ENCODE results near the gene GLUD1. TPM values are rescaled to one million over a fixed set of nuclear protein-coding genes. Genes with fewer than 3 reads are reported as not detected.
"Not testable (repeated sequence)": the region's sequence is repeated elsewhere in the genome, so short reads cannot be mapped to it uniquely, and the experiment has no call there.

The GLUD1 gene
- 188 and 202 TPM in 2 replicates for total RNA-seq (2014; rRNA removed; shearing (Covaris generic))

DNA sequence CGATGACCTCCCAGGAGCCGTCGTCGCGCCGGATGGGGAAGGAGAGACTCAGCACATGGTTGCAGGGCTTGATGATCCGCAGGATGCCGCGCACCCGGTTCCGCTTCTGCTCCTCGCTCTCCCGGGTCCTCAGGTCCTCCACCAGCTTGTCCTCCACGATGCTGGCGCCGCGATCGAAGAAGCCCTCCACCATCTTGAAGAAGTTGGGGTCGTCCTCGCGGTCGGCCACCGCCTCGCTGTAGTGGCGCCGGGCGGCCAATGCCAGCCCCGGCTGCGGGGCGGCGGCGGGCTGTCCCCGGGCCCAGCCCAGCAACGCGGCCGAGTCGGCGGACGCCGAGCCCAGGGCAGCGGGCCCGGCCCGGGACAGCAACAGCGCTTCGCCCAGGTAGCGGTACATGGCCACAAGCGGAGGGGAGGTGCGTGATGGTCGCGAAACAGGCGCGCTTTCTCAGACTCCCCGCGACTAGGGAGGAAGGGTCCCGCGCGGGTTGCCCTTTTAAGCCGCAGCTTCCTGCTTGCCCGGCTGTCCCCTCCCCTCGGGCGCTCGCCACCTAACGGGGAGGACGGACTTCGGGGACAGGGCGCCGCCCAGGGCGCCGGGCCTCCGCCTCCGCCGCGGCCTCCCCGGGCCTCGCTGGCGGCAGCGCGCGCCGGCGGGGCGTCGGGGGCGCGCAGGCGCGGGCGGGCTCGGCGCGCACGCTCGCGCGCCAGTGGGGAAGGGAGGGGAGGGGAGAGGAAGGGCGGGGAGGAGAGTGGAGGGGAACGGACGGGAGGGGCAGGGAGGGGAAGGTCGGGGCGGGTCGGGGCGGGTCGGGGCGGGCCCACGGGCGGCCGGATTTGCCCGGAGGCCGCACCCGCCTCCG is at the start of gene GLUD1, which contains the start of gene SHLD2:
Gene GLUD1, minus strand, starts transcription at position 471 of the 863 bp plus-strand sequence. Its CDS starts 74 bp downstream, at position 397.
Gene SHLD2, plus strand, starts transcription at position 834 of the 863 bp plus-strand sequence. CDS start 56,149 bp downstream, outside the sequence.
- peak; percentile 85 for DNase-seq (ENCODE audit: low spot score)

DNA sequence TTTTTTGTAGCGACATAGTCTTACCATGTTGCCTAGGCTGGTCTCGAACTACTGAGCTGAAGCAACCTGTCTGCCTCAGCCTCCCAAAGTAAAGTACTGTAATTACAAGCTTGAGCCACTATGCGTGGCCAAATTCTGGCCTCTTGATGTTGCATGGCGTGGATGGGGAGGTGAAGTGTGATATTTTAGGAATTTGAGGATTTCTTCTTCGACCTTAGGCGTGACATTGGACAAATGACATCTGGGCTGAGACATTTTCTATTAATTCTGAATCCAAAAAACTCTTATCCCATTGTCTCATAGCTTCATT is 48.4 kb upstream of the GLUD1 start:
- not testable (repeated sequence) for DNase-seq (ENCODE audit: low spot score)

DNA sequence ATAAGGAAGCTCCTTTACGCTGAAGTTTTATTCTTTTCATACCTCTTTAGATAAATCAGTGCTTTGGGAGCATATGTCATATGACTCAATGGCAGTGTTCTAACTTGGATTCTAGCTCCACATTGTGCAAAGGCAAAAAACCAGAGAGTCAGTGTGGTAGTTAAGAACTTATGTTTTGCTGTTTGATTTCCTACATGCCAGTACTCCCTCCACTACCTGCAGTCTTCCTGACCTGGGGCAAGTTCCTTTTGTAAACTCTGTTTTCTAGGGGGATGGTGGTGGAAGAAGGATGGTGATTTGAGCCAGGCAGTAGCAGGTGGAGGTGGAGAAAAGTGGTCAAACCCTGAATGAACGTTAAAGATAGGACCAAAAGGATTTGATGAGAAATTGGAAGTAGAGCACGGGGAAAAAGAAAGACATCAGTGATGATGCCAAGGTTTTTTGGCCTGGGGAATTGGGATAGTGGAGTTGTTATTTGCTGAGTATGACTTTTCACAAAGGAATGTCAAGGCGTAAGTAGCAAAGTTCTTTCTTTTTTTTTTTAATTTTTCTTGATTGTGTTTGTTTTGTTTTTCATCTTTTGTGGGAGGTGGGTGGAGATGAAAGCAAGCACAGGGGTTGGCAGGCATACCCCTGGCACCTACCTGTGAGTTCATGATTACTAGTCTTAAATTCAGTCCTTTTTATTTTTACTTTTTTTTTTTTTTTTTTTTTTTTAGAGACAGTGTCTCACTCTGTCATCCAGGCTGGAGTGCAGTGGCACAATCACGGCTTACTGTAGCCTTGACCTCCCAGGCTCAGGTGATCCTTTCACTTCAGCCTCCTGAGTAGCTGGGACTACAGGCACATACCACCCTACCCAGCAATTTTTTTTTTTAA is 47.8 kb upstream of the GLUD1 start:
- DNase-seq (ENCODE audit: low spot score): not testable (repeated sequence)

DNA sequence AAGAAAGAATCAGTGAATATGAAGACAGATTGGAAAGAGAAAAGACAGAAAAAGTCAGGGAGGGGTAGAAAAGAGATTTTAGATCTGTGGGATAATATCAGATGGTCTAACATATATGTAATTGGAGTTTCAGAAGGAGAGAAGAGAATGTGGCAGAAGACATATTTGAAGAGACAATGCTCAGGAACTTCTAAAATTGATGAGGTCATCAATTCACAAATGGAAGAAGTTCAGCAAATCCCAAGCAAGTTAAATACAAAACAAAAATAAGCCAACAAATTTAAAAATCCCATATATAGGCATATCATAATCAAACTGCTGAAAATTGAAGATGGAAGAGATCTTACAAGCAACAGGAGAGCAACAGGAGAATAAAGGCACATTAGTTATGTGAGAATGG is 42.8 kb upstream of the GLUD1 start:
- not testable (repeated sequence) for DNase-seq (ENCODE audit: low spot score)

DNA sequence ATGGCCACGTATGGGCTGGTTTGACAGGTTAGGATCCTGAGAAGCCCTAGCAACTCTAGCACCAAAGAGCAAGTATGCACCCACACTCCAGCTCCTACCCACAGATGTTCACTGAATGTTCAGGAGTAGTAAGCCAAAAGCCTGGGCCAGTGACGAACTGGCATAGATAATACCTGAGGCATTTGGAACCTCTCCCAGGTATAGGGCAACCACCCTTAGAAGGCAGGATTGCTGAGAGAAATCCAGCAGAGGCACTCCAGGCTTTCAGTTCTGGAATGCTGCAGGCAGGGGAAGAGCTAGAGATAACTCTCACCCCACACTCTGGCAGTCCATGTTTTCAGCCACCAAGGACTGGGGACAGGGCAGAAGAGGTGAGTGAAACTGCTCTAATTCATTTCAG is 39.8 kb upstream of the GLUD1 start:
- DNase-seq (ENCODE audit: low spot score): not testable (repeated sequence)

DNA sequence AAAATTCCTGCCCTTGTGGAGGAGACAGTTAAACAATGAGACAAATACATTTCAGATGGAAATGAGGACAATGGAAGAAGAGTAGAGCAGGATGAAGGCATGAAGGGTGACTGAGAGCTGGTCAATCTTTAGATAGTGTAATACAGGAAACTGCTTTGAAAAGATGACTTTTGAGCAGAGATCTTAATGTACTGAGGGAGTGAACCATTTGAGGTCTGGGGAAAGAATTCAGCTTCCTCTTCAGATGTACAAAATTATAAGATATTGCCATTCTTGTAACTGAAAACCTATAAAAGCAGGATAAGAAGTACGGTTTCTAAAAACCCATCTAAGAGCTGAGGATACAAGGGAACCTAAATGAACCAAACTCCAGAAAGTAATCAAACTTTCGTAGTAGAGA is 39.3 kb upstream of the GLUD1 start:
- not testable (repeated sequence) for DNase-seq (ENCODE audit: low spot score)

DNA sequence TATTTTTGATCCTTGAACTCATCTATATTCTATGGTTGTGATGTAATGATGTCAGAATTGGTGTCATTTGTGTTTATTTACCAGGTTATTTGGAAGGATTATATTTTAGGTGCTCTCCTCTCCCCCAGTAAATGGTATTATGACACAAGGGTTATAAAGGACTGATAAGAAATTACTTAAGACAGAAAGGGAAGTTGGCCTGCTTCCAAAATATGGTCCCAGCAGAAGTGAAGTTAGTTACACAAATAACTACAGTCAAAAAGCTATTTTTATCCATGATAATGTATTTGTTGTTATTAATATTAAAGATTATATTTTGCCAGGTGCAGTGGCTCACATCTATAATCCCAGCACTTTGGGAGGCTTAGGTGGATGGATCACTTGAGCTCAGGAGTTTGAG is 37.5 kb upstream of the GLUD1 start:
- not testable (repeated sequence) for DNase-seq (ENCODE audit: low spot score)

DNA sequence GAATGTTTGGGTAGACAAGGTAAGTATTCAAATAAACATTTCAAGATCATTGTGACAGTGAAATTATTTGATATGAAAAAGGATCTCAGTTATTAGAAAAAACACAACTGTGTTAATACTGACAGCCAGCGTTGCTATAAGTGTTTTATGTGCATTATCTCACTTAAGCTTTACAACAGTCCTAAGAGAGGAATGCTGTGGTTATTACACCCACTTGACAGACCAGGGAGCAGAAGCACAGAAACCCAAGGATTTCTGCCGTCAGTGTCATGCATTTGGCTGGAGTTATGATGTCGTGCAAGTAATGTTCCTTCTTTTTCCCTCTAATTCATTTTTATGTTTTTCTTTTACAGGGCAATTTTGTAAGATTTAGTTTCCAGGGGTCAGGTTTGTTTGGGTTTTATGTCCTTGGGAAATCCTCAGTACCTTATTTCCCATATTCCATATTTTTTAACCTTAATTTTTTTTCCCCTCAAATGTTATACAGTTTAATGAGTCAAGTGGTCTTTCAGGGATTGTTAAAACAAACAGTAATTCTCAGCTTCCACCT is 33.0 kb upstream of the GLUD1 start:
- not testable (repeated sequence) for DNase-seq (ENCODE audit: low spot score)

DNA sequence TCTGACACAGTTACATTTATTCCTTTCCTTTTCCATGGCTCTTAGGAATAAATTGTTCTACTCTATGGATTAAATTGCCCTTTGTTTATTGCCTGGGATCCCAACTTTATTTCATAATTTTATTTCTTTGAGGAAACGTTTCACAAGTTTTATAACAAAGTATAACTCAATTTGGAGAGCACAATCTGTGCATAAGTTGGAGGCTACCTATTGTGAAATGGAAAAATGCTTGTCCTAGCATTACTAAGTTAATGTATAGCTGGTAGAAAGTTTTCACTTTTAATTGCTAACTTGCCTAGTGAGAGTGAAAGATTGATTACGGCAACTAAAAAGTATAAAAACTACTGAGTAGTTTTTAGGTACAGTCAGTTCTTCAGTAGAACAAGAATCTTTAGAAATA is 32.4 kb upstream of the GLUD1 start:
- DNase-seq (ENCODE audit: low spot score): not testable (repeated sequence)

DNA sequence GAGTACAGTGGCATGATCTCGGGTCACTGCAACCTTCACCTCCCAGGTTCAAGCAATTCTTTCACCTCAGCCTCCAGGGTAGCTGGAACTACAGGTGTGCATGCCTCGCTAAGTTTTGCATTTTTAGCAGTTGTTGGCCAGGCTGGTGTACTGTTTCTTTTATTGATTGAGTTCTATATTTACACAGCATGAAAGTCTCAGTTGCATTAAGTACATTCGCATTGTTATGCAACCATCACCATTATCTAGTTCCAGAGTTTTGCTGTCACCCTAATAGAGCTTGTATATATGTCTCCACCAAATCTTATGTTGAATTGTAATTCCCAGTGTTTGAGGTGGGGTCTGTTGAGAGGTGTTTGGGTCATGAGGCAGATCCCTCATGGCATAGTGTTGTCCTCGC is 28.7 kb upstream of the GLUD1 start:
- not testable (repeated sequence) for DNase-seq (ENCODE audit: low spot score)

DNA sequence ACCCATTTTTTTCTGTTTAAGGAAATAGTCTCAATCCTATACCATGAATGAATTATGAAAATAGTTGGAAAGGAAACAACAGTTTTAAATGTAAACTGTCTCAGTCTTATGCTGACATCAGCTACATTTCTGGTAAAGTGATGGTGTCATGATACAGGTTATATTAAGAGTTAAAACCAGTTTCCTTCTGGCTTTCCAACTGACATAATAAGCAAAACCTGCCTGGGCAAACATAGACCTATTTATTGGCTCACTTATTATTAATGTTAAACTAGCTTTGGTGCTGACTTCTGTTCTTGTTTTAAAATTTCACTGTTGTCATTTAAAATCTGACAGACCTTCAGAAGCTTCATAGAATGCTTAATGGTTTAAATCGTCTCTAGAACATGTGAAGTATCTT is 24.4 kb upstream of the GLUD1 start:
- not testable (repeated sequence) for DNase-seq (ENCODE audit: low spot score)

DNA sequence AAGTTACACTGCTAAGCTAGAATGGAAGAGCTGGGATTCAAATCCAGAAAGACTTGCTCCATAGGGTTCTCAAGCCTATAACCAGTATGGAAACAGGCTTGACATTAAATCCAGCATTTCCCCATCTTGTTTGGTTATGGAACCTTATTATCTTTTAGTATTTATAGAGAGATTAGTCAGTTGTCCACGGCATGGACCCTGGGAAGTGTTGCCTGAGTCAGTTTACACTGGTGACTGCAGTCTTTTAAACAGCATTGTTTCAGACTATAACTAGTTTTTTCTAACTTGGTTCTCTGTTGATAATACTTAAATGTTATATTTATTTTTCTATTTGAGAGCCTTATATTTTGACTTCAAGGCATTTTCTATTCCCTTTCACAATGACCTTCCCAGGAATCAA is 23.5 kb upstream of the GLUD1 start:
- not testable (repeated sequence) for DNase-seq (ENCODE audit: low spot score)

DNA sequence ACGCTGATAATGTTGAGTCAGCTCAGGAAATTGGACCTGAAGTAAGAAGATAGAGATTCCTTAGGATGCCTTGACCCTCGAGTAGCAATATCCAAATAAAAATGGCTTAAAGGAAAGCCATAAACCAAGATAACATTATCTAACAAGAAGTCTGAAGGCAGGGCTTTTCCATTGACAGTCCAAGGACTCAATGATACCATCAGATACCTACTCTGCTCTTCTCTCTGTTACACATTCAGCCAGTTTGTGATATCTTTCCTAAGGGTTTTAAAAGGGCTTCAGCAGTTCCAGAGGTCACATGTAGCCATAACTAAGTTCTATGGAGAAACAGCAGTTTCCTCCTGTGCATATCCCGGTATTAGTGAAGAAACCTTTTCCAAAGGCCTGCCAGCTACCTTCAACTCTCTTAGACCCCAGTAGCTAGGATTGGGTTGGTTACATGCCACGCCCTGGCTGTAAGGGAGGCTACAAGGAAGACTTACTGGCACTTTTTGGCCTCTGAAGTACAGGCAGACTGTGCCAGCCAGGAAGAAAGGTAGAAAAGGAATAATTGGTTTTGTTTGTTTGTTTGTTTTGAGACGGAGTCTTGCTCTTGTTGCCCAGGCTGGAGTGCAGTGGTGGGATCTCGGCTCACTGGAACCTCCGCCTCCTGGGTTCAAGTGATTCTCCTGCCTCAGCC is 10.9 kb upstream of the GLUD1 start:
- DNase-seq (ENCODE audit: low spot score): no peak

DNA sequence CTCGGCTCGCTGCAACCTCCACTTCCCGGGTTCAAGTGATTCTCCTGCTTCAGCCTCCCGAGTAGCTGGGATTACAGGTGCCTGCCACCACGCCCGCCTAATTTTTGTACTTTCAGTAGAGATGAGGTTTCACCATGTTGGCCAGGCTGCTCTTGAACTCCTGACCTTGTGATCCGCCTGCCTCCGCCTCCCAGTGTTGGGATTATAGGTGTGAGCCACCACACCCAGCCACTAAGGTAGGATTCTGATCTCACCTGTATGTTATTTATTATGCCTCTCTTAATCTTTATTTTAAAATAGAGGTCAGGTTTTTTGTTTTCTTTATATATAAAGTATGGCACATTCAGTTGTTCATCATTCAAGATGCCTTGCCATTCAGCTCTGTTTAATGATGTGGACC is 10.1 kb upstream of the GLUD1 start:
- DNase-seq (ENCODE audit: low spot score): not testable (repeated sequence)

DNA sequence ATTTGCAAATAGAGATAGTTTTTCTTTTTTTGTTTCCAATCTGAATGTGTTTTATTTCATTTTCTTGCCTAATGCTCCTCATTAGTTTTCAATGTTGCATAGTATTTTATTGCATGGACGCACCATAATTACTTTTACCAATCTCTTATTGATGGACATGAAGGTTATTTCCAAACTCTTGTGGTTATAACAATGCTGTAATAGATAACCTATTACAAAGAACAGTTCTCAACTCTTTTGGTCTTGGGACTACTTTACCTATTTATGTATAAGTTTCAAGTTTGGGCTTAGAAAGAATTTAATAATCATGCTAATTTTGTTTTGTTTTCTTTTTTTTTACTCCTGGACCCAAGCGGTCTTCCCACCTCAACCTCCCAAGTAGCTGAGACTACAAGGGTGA is 7.4 kb upstream of the GLUD1 start:
- no peak for DNase-seq (ENCODE audit: low spot score)

DNA sequence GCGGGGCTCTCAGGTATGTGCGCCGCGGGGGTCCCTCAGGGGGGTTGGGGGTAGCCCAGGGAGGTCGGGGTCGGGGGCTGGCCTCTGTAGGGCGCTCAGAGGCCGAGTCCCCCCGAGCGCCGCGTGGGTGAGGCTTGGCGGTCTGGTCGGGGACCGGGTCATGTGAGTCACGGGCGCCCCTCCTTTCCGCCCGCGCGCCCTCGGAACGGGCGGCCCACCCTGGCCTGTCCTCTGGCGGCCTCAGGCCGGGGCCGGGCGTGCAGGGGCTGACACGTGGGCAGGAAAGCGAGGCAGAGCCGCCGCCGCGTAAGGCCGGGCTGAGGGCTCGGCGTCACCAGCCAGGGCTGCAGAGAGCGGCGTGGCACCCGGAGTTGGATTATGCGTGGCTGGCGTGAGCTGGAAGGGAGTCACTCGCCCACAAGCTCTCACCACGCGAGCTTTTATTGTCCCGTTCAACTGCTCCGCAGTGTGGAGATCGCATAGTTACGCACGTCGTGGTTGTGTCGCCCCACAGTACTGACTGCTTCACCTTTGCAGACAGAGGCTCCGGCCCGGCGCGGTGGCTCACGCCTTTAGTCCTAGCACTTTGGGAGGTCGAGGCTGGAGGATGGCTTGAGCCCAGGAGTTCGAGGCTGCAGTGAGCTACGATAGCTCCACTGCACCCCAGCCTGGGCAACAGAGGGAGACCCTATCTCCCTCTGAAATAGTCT is 748 bp upstream of the GLUD1 start:
- peak; percentile 71 for DNase-seq (ENCODE audit: low spot score)

DNA sequence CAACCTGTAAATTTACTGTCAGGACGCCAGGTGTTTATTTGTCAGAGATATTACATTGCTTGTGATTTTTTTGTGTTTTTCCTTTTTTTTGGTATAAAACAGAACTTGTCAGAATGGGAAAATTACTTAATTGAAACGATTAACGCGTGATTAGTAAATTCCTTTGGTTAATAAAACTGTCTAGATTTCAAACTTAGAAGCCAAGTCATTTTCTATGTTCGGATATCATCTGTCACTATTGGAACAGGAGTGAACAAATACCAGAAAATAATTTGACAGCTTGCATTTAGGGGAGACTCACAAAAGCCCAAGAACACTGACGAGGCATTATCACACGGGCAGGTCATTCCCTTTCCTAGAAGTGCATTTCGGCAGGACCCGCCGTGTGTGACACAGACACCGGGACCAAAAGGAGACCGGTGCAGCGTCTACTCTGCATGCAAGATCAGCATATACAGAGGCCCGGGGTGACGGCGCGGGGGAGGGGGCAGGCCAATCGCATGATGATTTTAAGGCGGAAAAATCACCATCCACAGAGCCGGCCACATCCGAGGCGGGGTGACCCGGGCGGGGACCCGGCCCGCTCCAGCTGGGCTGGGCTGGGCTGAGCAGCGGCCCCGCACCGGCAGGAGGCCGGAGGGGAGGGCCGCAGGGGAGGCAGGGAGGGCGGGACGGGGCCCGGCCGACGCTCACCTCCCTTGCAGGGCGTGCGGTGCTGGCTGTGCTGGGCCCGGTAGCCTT is 841 bp downstream of the GLUD1 start:
- DNase-seq (ENCODE audit: low spot score): peak; percentile 26

DNA sequence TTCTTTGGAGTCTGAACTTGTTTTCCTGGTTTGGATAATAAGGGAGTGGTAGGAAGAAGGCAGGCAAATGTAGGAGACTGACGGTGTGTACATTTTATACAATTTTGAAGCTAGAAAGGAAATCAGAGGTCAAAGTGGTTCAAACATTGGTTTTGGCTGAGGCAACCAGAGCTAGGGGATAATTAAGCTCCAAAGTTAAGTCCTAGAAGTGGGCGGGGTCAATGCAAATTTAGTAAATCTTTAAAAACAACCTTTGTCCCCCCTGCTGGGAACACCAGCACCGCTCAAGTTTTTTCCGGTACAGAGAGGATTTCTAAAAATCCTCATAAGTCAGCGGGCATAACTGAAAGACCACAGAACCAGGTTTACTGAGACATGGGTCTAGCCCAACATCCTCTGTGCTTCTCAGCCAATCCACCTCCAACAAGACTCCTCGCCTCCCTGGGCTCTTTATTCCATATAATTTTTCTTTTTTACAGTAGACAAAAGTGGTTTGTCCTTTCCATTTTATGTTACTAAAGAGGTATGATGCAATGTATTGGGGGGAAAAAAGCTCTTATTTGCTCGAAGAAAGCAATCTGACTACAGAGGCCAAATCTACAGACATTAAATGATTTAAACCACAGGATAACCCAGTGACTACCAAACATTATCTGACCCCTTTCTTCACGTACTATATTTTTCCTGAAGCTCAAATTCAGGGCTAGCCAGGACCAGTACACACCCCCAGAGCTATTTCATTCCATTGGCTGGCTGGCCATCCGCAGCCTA is 1.6 kb downstream of the GLUD1 start:
- DNase-seq (ENCODE audit: low spot score): peak; percentile 42

DNA sequence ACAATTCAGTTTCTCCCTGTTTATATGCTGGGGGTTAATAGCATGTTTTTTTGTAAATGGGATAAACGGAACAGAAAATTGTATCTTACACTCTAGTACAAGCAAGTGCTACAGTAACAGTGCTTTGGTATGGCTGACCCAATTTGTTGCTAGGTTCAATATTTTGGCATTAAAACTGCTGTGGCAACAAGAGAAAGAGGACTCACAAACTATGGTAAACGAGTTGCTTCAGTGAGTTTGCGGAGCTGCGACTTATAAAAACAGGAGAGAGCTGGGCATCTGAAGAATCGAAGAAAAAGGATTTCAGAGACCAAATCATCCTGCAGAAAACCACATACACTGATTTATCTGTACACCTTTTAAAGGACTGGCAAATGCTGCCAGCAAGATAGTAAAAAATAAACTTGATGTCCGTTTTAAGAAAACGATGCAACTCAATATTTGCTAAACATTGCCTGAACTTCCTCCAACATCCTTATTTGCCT is 2.2 kb downstream of the GLUD1 start:
- DNase-seq (ENCODE audit: low spot score): no peak

All from A172 (cell line).